Suprapubic skin (tissue), 4 donors: ENCODE results near the gene ATE1.

Experiments used
- CTCF ChIP-seq, 2 donors: fragments of 200-600 bp in 1 of 2; fragments of 450-650 bp in 1 of 2; sonication (generic) in 1 of 2; IDR thresholded peaks; one replicate each; pipeline ENCODE4 v1.5.1; 2016 to 2019; ENCODE audit warnings: antibody characterized with exemption in 2 of 2, mild to moderate bottlenecking in 1 of 2, moderate library complexity in 1 of 2
- EP300 ChIP-seq: sonication (generic); formaldehyde crosslinking; IDR thresholded peaks from one replicate; pipeline ENCODE4 v1.6.1; 2017; ENCODE audit warnings: antibody characterized with exemption
- POLR2A ChIP-seq, 2 donors: fragments of 450-650 bp; IDR thresholded peaks; one replicate each; pipeline ENCODE4 v1.6.1; 2017; ENCODE audit warnings: antibody characterized with exemption in 2 of 2, mild to moderate bottlenecking in 2 of 2, moderate library complexity in 2 of 2
- POLR2AphosphoS5 ChIP-seq, 3 donors: sonication (generic); formaldehyde crosslinking; IDR thresholded peaks; one replicate each; pipeline ENCODE4 v1.6.1; 2017; ENCODE audit warnings: antibody characterized with exemption in 3 of 3

GRCh38 chr10:121833387-121833786 lies 94.4 kb downstream of the ATE1 start:
- no peak for TF ChIP-seq POLR2A (IDR thresholded peaks at IDR 0.05)
- no peak for TF ChIP-seq CTCF (IDR thresholded peaks at IDR 0.05)
- no peak for TF ChIP-seq POLR2AphosphoS5 (IDR thresholded peaks at IDR 0.05)
- no peak for TF ChIP-seq EP300
